Hepatocyte (in vitro differentiated cells): ENCODE measurements around the gene TIFAB.

ENCODE experiments used
- CTCF ChIP-seq: fragments of 200-600 bp; sonication (generic); IDR thresholded peaks from 2 replicates; pipeline ENCODE4 v1.5.1; 2016; ENCODE audit warnings: antibody characterized with exemption, mild to moderate bottlenecking; ENCODE audit not compliant: poor library complexity
- EZH2phosphoT487 ChIP-seq: fragments of 200-600 bp; sonication (generic); IDR thresholded peaks from one replicate; pipeline ENCODE4 v1.6.1; 2018; ENCODE audit warnings: antibody characterized with exemption, mild to moderate bottlenecking, low read depth, moderate library complexity; ENCODE audit not compliant: unreplicated experiment, severe bottlenecking

DNA sequence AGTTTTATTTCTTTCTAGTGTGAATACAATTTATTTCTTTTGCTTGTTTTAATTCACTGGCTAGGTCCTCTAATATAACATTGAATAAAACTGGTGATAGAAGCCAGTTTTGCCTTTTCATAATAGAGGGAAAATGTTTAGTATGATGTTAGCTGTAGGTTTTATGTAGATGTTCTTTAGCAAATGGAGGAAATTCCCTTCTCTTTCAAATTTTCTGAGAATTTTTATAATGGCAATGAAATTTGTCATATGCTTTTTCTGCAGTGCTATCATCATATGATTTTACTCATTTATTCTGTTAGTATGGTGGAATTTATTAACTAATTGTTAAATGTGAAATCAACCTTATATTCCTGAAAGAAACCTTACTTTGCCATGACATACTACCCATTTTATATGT, 35.1 kb downstream of the TIFAB start:
- TF ChIP-seq CTCF (no peak), EZH2phosphoT487 (no peak)
